Liver (tissue), 3 donors: Measurements from ENCODE around the gene ATG2A.

Experiments
- EGR1 ChIP-seq, 2 donors: IDR thresholded peaks; 2 replicates each; pipeline ENCODE4 v1.6.1; 2016 to 2018; ENCODE audit warnings: antibody characterized with exemption in 2 of 2, low read depth in 2 of 2
- GABPA ChIP-seq, 2 donors: IDR thresholded peaks in 1 of 2; conservative IDR thresholded peaks in 1 of 2; 2 replicates each; pipeline ENCODE4 v1.6.1; 2016; ENCODE audit warnings: antibody characterized with exemption in 2 of 2, mild to moderate bottlenecking in 1 of 2, moderate library complexity in 1 of 2
- JUND ChIP-seq, 2 donors: IDR thresholded peaks; 2 replicates each; pipeline ENCODE4 v1.6.1; 2016; ENCODE audit warnings: antibody characterized with exemption in 2 of 2
- TF ChIP-seq, protein P1 (sequence below): fragments of 150-350 bp; IDR thresholded peaks from 2 replicates; pipeline ENCODE4 v1.5.1; 2017; ENCODE audit warnings: improper control_type of control experiment, low read depth, low read length; ENCODE audit not compliant: missing input control
- TF ChIP-seq, protein P2 (sequence below): IDR thresholded peaks from 2 replicates; pipeline ENCODE4 v1.6.1; 2016; ENCODE audit warnings: antibody characterized with exemption, mild to moderate bottlenecking
- donor health status: healthy.
- donor health status: healthy.

GRCh38 chr11:64924910-64925284 is 7.9 kb upstream of the ATG2A start:
- TF ChIP-seq JUND (IDR thresholded peaks at IDR 0.05) (no peak), GABPA (IDR thresholded peaks at IDR 0.05 in 1 of 2, conservative IDR thresholded peaks at IDR 0.05 in 1 of 2) (no peak), EGR1 (IDR thresholded peaks at IDR 0.05; ENCODE audit: low read depth in 2 of 2) (no peak)
- TF ChIP-seq, protein P1, sequence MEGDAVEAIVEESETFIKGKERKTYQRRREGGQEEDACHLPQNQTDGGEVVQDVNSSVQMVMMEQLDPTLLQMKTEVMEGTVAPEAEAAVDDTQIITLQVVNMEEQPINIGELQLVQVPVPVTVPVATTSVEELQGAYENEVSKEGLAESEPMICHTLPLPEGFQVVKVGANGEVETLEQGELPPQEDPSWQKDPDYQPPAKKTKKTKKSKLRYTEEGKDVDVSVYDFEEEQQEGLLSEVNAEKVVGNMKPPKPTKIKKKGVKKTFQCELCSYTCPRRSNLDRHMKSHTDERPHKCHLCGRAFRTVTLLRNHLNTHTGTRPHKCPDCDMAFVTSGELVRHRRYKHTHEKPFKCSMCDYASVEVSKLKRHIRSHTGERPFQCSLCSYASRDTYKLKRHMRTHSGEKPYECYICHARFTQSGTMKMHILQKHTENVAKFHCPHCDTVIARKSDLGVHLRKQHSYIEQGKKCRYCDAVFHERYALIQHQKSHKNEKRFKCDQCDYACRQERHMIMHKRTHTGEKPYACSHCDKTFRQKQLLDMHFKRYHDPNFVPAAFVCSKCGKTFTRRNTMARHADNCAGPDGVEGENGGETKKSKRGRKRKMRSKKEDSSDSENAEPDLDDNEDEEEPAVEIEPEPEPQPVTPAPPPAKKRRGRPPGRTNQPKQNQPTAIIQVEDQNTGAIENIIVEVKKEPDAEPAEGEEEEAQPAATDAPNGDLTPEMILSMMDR, result no peak
- TF ChIP-seq, protein P2, sequence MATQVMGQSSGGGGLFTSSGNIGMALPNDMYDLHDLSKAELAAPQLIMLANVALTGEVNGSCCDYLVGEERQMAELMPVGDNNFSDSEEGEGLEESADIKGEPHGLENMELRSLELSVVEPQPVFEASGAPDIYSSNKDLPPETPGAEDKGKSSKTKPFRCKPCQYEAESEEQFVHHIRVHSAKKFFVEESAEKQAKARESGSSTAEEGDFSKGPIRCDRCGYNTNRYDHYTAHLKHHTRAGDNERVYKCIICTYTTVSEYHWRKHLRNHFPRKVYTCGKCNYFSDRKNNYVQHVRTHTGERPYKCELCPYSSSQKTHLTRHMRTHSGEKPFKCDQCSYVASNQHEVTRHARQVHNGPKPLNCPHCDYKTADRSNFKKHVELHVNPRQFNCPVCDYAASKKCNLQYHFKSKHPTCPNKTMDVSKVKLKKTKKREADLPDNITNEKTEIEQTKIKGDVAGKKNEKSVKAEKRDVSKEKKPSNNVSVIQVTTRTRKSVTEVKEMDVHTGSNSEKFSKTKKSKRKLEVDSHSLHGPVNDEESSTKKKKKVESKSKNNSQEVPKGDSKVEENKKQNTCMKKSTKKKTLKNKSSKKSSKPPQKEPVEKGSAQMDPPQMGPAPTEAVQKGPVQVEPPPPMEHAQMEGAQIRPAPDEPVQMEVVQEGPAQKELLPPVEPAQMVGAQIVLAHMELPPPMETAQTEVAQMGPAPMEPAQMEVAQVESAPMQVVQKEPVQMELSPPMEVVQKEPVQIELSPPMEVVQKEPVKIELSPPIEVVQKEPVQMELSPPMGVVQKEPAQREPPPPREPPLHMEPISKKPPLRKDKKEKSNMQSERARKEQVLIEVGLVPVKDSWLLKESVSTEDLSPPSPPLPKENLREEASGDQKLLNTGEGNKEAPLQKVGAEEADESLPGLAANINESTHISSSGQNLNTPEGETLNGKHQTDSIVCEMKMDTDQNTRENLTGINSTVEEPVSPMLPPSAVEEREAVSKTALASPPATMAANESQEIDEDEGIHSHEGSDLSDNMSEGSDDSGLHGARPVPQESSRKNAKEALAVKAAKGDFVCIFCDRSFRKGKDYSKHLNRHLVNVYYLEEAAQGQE, result no peak
